Measurements from ENCODE around the gene HOXC10.
A peak's percentile ranks its signal among the peaks of the same experiment; 100 is the strongest.

The HOXC10 gene

DNA sequence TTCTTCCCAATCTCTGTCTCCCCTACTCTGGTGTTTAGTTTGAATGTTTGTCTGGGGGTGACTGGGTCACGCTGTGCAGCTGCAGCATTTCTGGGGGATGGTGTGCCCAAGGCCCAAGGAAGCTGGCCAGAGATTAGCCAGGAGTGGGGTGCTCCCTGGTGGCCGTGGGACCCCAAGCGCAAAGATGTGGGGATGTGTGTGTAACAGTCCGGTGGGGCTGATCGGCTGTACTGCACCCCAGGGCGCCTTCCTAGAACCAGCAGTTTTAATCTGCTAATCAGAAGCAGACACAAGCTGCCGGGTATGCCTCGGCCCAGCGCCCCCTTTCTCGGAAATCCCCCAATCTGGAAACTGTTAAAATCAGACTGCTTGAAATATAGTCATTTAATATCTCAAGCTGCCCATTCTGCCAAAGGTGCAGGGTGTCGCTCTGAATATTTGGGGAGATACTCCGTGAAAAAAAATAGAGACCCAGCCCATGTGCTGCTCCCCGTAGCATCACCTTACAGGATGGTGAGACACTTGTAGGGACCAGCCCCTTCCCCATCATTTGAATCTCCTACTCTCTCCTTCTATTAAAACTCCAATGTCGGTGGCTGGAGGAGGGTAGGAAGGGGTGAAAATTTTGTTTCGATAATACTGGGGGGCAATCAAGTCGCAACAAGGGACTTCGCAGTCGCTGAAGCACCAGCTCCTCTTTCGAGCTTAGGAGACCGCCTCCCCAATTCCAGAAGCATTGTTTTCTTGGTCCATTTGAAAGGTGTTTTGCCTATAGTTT, 19.3 kb downstream of the HOXC10 start:
- DNase-seq (ENCODE audit: low read depth): no peak

GRCh38 chr12:54004841-54005530, 20.0 kb downstream of the HOXC10 start:
- no peak for DNase-seq (ENCODE audit: low read depth)

DNA sequence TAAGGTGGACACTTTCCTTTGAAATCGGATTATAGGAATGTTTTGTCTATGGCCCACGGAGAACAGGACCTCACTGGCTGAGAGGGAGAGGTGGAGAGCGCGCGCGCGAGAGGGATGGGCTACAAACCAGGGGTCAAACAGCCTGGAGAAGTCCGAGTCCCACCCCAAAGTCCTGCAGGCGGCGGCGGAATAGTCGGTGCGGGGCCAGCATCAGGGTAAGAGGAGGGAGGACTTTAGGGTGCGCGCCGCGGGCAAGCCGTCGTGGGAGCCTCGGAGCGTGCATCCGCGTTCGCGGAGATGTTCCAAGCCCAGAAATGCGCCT, 20.5 kb downstream of the HOXC10 start:
- DNase-seq (ENCODE audit: low read depth): no peak

GRCh38 chr12:54005853-54006558, 21.1 kb downstream of the HOXC10 start:
- peak; percentile 87 for DNase-seq (ENCODE audit: low read depth)

DNA sequence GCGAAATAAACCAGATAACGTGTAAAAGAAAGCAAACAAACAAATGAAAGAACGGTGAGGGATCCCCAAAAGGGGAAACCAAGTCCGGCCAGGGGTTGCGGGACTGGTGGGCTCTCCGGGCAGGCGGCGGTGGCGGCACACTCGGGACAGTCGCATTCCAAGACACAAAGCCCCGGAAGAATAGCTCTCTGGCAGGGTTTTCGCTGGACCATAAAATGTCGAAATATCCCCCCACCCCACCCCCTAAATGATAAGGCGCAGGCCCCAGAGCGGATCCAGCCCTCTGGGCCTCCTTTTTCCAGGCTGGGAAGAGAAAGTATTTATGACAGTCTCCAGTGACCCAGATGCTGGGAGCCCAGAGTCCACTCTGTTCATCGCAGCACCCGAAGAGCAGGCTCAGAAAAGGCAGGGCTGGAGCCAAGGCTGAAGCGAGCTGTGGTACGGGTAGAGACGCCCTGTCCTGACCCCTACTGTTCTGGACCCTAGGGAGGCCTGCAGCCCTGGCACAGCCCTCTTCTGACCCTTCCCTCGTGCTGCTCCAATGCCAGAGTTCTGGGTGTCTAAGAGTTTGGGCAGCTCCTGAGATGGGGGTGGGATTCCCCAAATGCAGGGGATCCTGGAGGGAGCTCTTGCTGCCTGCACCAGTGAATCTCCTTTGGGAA, 21.7 kb downstream of the HOXC10 start:
- no peak for DNase-seq (ENCODE audit: low read depth)

- DNase-seq (ENCODE audit: low read depth): no peak
Observed at GRCh38 chr12:54007538-54008259, 22.8 kb downstream of the HOXC10 start.

GRCh38 chr12:54008260-54008552, 23.3 kb downstream of the HOXC10 start:
- no peak for DNase-seq (ENCODE audit: low read depth)

GRCh38 chr12:54009171-54010052, 24.5 kb downstream of the HOXC10 start:
- DNase-seq (ENCODE audit: low read depth): no peak

GRCh38 chr12:54010053-54010971, 25.4 kb downstream of the HOXC10 start:
- DNase-seq (ENCODE audit: low read depth): no peak

DNA sequence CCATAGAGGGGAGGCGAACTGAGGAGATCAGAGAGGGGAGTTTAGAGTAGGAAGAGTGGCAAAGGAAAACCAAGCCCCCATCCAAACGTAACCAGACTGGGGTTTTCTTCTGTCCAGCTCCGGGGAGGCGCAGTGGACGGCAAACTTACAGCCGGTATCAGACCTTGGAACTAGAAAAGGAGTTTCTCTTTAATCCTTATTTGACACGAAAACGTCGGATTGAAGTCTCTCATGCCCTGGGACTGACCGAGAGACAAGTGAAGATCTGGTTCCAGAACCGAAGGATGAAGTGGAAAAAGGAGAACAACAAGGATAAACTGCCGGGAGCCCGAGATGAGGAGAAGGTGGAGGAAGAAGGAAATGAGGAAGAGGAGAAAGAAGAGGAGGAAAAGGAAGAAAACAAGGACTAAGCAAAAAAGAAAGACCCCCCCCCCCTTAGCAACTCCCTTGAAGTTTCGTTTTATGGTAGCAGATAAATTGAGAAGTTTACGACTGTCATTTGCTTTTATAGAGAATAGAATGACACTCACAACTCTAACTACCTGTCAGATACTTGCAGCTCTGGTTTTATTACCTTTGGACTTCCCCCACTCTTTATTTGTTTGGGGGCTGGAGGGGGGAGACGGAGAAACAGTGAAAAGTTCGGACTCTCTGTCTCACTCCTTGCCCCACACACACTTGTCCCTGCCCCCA, 26.2 kb downstream of the HOXC10 start:
- DNase-seq (ENCODE audit: low read depth): no peak

DNA sequence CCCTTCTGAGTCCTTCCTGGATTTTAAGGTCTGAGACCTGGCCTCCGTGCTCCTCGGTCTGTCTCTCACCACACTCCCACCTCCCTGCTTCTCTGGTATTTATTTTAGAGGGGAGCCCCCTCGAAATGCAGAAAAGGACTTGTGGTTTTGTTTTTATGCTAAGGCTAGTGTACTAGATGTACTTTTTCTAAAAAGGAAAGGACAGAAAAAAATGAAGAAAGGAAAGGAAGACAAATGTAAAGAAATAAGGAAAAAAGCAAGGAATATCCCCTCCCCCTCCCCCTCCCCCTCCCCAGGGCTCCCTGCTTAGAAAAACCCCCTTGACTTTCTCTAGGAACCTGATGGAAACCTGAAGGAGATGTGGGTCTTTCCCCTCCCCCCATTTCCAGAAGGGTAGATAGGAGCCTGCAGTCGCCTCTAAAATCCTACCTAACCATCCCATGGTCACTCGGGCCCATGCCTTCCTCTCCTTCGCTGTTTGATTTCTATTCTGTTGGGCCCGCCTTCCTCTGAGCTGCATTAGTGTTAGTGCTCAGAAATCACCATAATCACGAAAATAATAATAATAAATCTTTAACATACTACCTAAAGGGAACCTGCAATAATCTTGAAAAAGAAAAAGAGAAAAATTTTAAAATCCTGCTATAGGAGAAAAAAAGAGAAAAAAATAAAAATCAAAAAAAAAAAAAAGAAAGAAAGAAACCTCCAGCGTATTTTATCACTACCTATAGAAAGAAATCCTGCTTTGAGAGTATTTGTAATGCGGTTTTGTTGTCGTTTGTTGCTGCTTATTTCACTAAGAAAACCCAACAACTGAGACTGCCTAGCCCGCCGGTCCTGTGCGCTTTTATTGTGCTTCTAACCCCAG, 27.0 kb downstream of the HOXC10 start:
- no peak for DNase-seq (ENCODE audit: low read depth)

DNA sequence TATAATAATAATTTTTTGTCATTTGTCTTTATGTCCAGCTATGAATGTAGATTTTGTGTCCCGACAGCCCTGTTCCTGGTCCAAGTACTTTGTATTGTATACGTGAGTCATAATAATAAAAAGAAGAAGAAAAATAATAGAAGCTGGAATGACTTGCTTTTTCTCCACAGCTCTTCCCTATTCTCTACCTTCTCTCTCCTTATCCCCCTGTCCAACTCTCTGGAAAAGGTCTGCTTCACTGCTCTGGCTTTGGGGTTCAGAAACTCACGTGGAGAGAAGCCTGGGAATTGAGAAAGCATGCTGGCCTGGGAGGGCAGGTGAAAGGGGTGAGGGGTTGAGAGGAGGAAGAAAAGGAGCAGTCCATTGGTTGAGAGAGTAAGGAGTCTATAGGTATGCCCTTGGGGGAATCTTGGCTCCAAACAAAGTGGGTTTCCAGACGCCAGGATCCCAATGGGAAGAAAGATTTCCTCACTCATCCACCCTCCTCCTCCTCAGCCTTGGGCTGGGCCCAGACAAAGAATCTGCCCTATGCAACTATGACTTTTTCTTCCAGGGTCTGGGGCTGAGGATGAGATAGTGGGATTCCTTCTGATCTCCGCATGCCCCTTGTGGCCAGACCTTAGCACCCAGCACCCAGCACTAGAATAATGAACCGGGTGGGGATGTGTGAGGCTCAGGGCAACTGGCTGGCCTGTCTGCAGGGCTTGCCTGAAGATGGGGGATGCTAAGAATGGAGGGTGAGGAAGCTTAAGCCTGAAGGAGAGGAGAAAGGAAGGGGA, 27.9 kb downstream of the HOXC10 start:
- DNase-seq (ENCODE audit: low read depth): no peak

GRCh38 chr12:54014377-54015017, 29.6 kb downstream of the HOXC10 start:
- no peak for DNase-seq (ENCODE audit: low read depth)

DNA sequence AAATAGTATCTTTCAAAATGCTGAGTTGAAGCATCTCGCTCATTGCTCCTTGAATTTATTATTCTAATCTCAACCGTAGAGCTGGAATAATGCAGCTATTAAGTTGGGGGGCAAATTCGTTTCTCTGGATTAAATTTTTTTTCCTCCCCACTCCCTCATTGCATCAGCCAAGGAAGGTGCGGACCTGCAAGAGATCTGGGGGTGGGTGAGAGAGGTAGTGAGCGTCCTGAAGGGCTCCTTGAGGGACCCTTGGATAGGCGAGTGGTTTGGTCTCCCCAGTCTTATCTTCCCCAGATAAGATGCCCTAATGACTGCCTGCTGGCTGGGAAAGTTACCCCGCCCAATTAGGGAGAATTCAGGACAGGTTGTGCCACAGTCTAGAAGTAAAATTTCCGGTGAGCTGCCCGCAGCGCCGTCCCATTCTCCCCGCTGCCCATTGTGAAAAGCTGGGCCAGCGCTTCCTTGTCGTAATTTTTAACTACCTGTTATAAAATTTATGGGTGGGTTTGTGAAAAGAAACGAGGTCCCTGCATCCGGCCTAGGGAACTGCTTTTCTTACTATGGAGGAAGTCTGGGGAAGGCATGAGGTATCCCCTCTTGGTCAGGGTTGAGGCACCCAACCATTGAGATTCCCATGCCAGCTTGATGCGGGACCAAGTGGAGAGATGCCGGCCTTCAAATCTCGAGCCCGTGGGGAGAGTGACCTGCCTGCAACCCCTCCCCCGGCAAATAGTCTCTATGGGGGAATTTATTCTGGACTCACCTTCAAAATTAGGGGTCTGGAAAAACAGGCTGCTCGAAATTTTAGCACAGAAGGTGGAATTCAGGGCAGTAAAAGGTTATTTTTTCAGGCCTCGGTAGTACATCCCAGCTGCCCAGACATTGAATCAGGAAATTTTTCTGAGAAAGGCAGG, 30.3 kb downstream of the HOXC10 start:
- DNase-seq (ENCODE audit: low read depth): no peak

DNA sequence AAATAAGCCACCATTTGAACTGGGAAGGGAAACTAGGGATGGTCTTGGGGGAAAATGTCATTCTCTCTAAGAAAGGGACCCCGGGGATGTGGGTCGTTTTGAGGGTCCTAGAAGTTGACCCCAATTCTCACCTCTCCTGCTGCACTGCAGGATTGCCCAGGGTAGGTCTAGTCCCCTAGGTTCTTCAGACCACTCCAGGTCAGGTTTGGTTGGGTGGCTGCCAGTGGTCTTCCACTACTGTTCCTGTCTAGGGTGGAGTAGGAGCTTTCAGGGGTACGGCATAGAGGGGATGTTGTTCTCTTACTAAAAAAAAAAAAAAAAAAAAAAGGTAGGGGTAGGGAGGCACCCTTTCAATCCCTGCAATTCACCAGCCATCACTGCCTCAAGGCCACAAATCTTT, 31.1 kb downstream of the HOXC10 start:
- no peak for DNase-seq (ENCODE audit: low read depth)

DNA sequence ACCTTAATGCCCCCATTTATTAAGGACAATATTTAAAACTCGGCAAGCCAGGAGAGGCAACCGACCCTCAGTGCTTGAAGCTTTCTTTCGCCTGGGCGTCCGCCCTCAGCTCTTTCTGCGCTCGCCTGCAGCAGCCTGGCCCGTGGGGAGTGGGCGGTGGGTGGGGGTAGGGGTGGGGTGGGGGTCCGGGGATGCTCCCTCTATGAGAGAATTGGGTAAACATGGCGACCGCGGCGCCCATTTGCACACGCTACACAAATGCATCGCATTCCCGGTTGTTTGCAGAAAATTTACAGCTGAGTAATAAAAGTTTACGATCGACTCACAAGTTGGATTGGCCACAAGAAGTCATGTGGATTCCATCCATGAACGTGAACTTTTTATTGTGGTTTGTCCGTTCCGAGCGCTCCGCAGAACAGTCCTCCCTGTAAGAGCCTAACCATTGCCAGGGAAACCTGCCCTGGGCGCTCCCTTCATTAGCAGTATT, 31.6 kb downstream of the HOXC10 start:
- DNase-seq (ENCODE audit: low read depth): no peak
